H1 (cell line): Measurements from ENCODE around the gene SLC35F1.

Experiments
- EP300 ChIP-seq, 2 experiments: IDR thresholded peaks; 1 replicate in 1 of 2; 2 replicates in 1 of 2; pipeline ENCODE4 v1.6.1; 2011 to 2012; ENCODE audit warnings: low read depth in 2 of 2, low read length in 2 of 2, mild to moderate bottlenecking in 2 of 2, borderline replicate concordance in 1 of 2, inconsistent platforms in 1 of 2, moderate library complexity in 1 of 2
- JUN ChIP-seq: IDR thresholded peaks from 2 replicates; pipeline ENCODE4 v1.6.1; 2011; ENCODE audit warnings: low read depth, mild to moderate bottlenecking, improper control_type of control experiment, low read length
- RAD21 ChIP-seq, 2 experiments: IDR thresholded peaks in 1 of 2; conservative IDR thresholded peaks in 1 of 2; 2 replicates each; pipeline ENCODE4 v1.6.1; 2011; ENCODE audit warnings: low read depth in 2 of 2, low read length in 2 of 2, improper control_type of control experiment in 1 of 2, inconsistent platforms in 1 of 2, mild to moderate bottlenecking in 1 of 2, moderate library complexity in 1 of 2
- TF ChIP-seq, protein P1 (sequence below), 3 experiments: IDR thresholded peaks; 1 replicate in 2 of 3; 2 replicates in 1 of 3; pipeline versions ENCODE4 v1.5.1 to v1.6.1; 2011; ENCODE audit warnings: low read length in 3 of 3, mild to moderate bottlenecking in 3 of 3, inconsistent platforms in 2 of 3, low read depth in 1 of 3, moderate library complexity in 1 of 3; ENCODE audit not compliant: insufficient read depth in 1 of 3; ENCODE audit errors: control extremely low read depth in 1 of 3

- no peak for TF ChIP-seq JUN
- TF ChIP-seq RAD21 (IDR thresholded peaks at IDR 0.05 in 1 of 2, conservative IDR thresholded peaks at IDR 0.05 in 1 of 2; ENCODE audit: low read depth in 2 of 2, low read length in 2 of 2), result peak in 1 of 2 experiments; percentile 14; a peak in 1 of 4 replicates
- TF ChIP-seq, protein P1, sequence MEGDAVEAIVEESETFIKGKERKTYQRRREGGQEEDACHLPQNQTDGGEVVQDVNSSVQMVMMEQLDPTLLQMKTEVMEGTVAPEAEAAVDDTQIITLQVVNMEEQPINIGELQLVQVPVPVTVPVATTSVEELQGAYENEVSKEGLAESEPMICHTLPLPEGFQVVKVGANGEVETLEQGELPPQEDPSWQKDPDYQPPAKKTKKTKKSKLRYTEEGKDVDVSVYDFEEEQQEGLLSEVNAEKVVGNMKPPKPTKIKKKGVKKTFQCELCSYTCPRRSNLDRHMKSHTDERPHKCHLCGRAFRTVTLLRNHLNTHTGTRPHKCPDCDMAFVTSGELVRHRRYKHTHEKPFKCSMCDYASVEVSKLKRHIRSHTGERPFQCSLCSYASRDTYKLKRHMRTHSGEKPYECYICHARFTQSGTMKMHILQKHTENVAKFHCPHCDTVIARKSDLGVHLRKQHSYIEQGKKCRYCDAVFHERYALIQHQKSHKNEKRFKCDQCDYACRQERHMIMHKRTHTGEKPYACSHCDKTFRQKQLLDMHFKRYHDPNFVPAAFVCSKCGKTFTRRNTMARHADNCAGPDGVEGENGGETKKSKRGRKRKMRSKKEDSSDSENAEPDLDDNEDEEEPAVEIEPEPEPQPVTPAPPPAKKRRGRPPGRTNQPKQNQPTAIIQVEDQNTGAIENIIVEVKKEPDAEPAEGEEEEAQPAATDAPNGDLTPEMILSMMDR (IDR thresholded peaks at IDR 0.05; ENCODE audit: control extremely low read depth in 1 of 3, insufficient read depth in 1 of 3, low read depth in 1 of 3, low read length in 3 of 3), result peak in 2 of 3 experiments; percentile 26 to 28; a peak in 2 of 4 replicates
- TF ChIP-seq EP300 (IDR thresholded peaks at IDR 0.05; ENCODE audit: borderline replicate concordance in 1 of 2, low read depth in 2 of 2, low read length in 2 of 2), result no peak
These were observed 374.2 kb downstream of the SLC35F1 start for GRCh38 chr6:118281291-118281690.
